Measurements from ENCODE around the gene ZNF530. TPM values are rescaled to one million over a fixed set of nuclear protein-coding genes. Genes with fewer than 3 reads are reported as not detected.
A peak's percentile ranks its signal among the peaks of the same experiment; 100 is the strongest.

ZNF530 gene
- total RNA-seq = 3.9 TPM
- 1 to 10 TPM; 2.7 to 4.6 (median 3.4) TPM for polyA plus RNA-seq (ENCODE audit: insufficient read depth in 1 of 8, insufficient read length in 8 of 8, low replicate concordance in 1 of 8)
- long read RNA-seq, donor 1 = 0 reads
- long read RNA-seq, donor 2 = 0 reads
- long read RNA-seq, donor 3, full-length matches to known transcripts = 5 of 10 reads
- long read RNA-seq, donor 3, partial matches to known transcripts = 5 of 10 reads
- long read RNA-seq, donor 3, other reads (novel, unspliced or antisense) = 0 of 10 reads
- long read RNA-seq, donor 4, full-length matches to known transcripts = 2 of 2 reads
- long read RNA-seq, donor 4, partial matches to known transcripts = 0 of 2 reads
- long read RNA-seq, donor 4, other reads (novel, unspliced or antisense) = 0 of 2 reads
- long read RNA-seq, donor 5 = 0 reads
- long read RNA-seq, donor 6, full-length matches to known transcripts = 3 of 3 reads
- long read RNA-seq, donor 6, partial matches to known transcripts = 0 of 3 reads
- long read RNA-seq, donor 6, other reads (novel, unspliced or antisense) = 0 of 3 reads
- long read RNA-seq, donor 7, full-length matches to known transcripts = 3 of 3 reads
- long read RNA-seq, donor 7, partial matches to known transcripts = 0 of 3 reads
- long read RNA-seq, donor 7, other reads (novel, unspliced or antisense) = 0 of 3 reads
- long read RNA-seq, donor 8, full-length matches to known transcripts = 5 of 5 reads
- long read RNA-seq, donor 8, partial matches to known transcripts = 0 of 5 reads
- long read RNA-seq, donor 8, other reads (novel, unspliced or antisense) = 0 of 5 reads
- long read RNA-seq, donor 9, full-length matches to known transcripts = 3 of 3 reads
- long read RNA-seq, donor 9, partial matches to known transcripts = 0 of 3 reads
- long read RNA-seq, donor 9, other reads (novel, unspliced or antisense) = 0 of 3 reads
- long read RNA-seq, donor 10, full-length matches to known transcripts = 2 of 2 reads
- long read RNA-seq, donor 10, partial matches to known transcripts = 0 of 2 reads
- long read RNA-seq, donor 10, other reads (novel, unspliced or antisense) = 0 of 2 reads
- long read RNA-seq, donor 11 = 0 reads

- peaks cover 9% of the 10 kb centered on the region for H3K9me3 ChIP-seq (replicated peaks; ENCODE audit: control insufficient read depth, low read depth, low read length)
- peak within 1 kb of the TSS; percentile 92 for H3K4me3 ChIP-seq (ENCODE audit: low read length)
- no peaks in the 10 kb centered on the region for H3K27me3 ChIP-seq (ENCODE audit: control insufficient read depth, insufficient read depth, low read length)
- H3K4me1 ChIP-seq (ENCODE audit: control insufficient read depth, insufficient read depth, low read length) = peaks cover 10% of the 10 kb centered on the region
- DNase-seq = peak; percentile 97
- WGBS (ENCODE audit: insufficient coverage) = under 1% methylated on average over 52 of the region's 53 CpGs
- H3K27ac ChIP-seq (ENCODE audit: low read length) = no peak within 1 kb of the TSS
- H3K36me3 ChIP-seq (ENCODE audit: control insufficient read depth, insufficient read depth, low read length) = peaks cover 11% of the 10 kb centered on the region
Measured at GRCh38 chr19:57599761-57600383, at the start of gene ZNF530. TSS of gene ZNF530 (plus strand) at chr19:57599885. CDS start at chr19:57604346, 4,461 bp downstream.

GRCh38 chr19:57552432-57552831 is 47.3 kb upstream of the ZNF530 start:
- Histone ChIP-seq H3K36me3 (ENCODE audit: control insufficient read depth, insufficient read depth, low read length) (peaks cover 78% of the 10 kb centered on the region), H3K4me3 (ENCODE audit: low read length) (no peak overlapping the region), H3K4me1 (ENCODE audit: control insufficient read depth, insufficient read depth, low read length) (no peaks in the 10 kb centered on the region), H3K27me3 (ENCODE audit: control insufficient read depth, insufficient read depth, low read length) (no peaks in the 10 kb centered on the region), H3K9me3 (replicated peaks; ENCODE audit: control insufficient read depth, low read depth, low read length) (peaks cover 44% of the 10 kb centered on the region), H3K27ac (ENCODE audit: low read length) (no peak overlapping the region)
- 100% methylated on average over 1 of the region's 2 CpGs for WGBS (ENCODE audit: insufficient coverage)
- DNase-seq = no peak

GRCh38 chr19:57557659-57558058 is 42.0 kb upstream of the ZNF530 start:
- no peak overlapping the region for H3K27ac ChIP-seq (ENCODE audit: low read length)
- H3K4me3 ChIP-seq (ENCODE audit: low read length) = no peak overlapping the region
- peaks cover 20% of the 10 kb centered on the region for H3K4me1 ChIP-seq (ENCODE audit: control insufficient read depth, insufficient read depth, low read length)
- H3K9me3 ChIP-seq (replicated peaks; ENCODE audit: control insufficient read depth, low read depth, low read length) = peaks cover 25% of the 10 kb centered on the region
- no peak for DNase-seq
- WGBS (ENCODE audit: insufficient coverage) = 83% methylated on average over 2 of the region's 5 CpGs
- no peaks in the 10 kb centered on the region for H3K27me3 ChIP-seq (ENCODE audit: control insufficient read depth, insufficient read depth, low read length)
- peaks cover 39% of the 10 kb centered on the region for H3K36me3 ChIP-seq (ENCODE audit: control insufficient read depth, insufficient read depth, low read length)

- peaks cover 20% of the 10 kb centered on the region for H3K4me1 ChIP-seq (ENCODE audit: control insufficient read depth, insufficient read depth, low read length)
- 5% methylated on average over 5 of the region's 6 CpGs for WGBS (ENCODE audit: insufficient coverage)
- peaks cover 30% of the 10 kb centered on the region for H3K36me3 ChIP-seq (ENCODE audit: control insufficient read depth, insufficient read depth, low read length)
- H3K27me3 ChIP-seq (ENCODE audit: control insufficient read depth, insufficient read depth, low read length) = no peaks in the 10 kb centered on the region
- no peak for DNase-seq
- H3K9me3 ChIP-seq (replicated peaks; ENCODE audit: control insufficient read depth, low read depth, low read length) = peaks cover 20% of the 10 kb centered on the region
- H3K27ac ChIP-seq (ENCODE audit: low read length) = no peak overlapping the region
- peak overlapping the region; percentile 99 for H3K4me3 ChIP-seq (ENCODE audit: low read length)
Measured at GRCh38 chr19:57558525-57558924, 41.2 kb upstream of the ZNF530 start.

- peaks cover 26% of the 10 kb centered on the region for H3K36me3 ChIP-seq (ENCODE audit: control insufficient read depth, insufficient read depth, low read length)
- no peaks in the 10 kb centered on the region for H3K27me3 ChIP-seq (ENCODE audit: control insufficient read depth, insufficient read depth, low read length)
- peak overlapping the region; percentile 99 for H3K4me3 ChIP-seq (ENCODE audit: low read length)
- DNase-seq = peak; percentile 16
- H3K4me1 ChIP-seq (ENCODE audit: control insufficient read depth, insufficient read depth, low read length) = peaks cover 20% of the 10 kb centered on the region
- peak overlapping the region; percentile 81 for H3K27ac ChIP-seq (ENCODE audit: low read length)
- under 1% methylated on average over 15 of the region's 22 CpGs for WGBS (ENCODE audit: insufficient coverage)
- H3K9me3 ChIP-seq (replicated peaks; ENCODE audit: control insufficient read depth, low read depth, low read length) = peaks cover 19% of the 10 kb centered on the region
Measured at GRCh38 chr19:57559008-57559403, 40.7 kb upstream of the ZNF530 start.

- peak within 1 kb of the TSS; percentile 99 for H3K4me3 ChIP-seq (ENCODE audit: low read length)
- H3K36me3 ChIP-seq (ENCODE audit: control insufficient read depth, insufficient read depth, low read length) = peaks cover 21% of the 10 kb centered on the region
- peak; percentile 96 for DNase-seq
- peak within 1 kb of the TSS; percentile 81 for H3K27ac ChIP-seq (ENCODE audit: low read length)
- whole genome bisulfite sequencing (ENCODE audit: insufficient coverage) = 0% methylated on average over 47 of the region's 56 CpGs
- H3K9me3 ChIP-seq (replicated peaks; ENCODE audit: control insufficient read depth, low read depth, low read length) = peaks cover 21% of the 10 kb centered on the region
- peaks cover 20% of the 10 kb centered on the region for H3K4me1 ChIP-seq (ENCODE audit: control insufficient read depth, insufficient read depth, low read length)
- H3K27me3 ChIP-seq (ENCODE audit: control insufficient read depth, insufficient read depth, low read length) = no peaks in the 10 kb centered on the region
Measured at GRCh38 chr19:57559404-57560025, 40.2 kb upstream of the ZNF530 start, which contains the start of gene ZNF550. TSS of gene ZNF550 (minus strand) at chr19:57559863. CDS start at chr19:57559682, 181 bp downstream.

- WGBS (ENCODE audit: insufficient coverage) = 18% methylated on average over 23 of the region's 23 CpGs
- peaks cover 23% of the 10 kb centered on the region for H3K9me3 ChIP-seq (replicated peaks; ENCODE audit: control insufficient read depth, low read depth, low read length)
- no peaks in the 10 kb centered on the region for H3K27me3 ChIP-seq (ENCODE audit: control insufficient read depth, insufficient read depth, low read length)
- H3K4me1 ChIP-seq (ENCODE audit: control insufficient read depth, insufficient read depth, low read length) = peaks cover 20% of the 10 kb centered on the region
- H3K36me3 ChIP-seq (ENCODE audit: control insufficient read depth, insufficient read depth, low read length) = peaks cover 15% of the 10 kb centered on the region
- H3K27ac ChIP-seq (ENCODE audit: low read length) = peak overlapping the region; percentile 62
- peak; percentile 48 for DNase-seq
- peak overlapping the region; percentile 99 for H3K4me3 ChIP-seq (ENCODE audit: low read length)
Measured at GRCh38 chr19:57560049-57560491, 39.6 kb upstream of the ZNF530 start.

- Histone ChIP-seq H3K27me3 (ENCODE audit: control insufficient read depth, insufficient read depth, low read length) (peaks cover 2% of the 10 kb centered on the region), H3K9me3 (replicated peaks; ENCODE audit: control insufficient read depth, low read depth, low read length) (peaks cover 57% of the 10 kb centered on the region), H3K27ac (ENCODE audit: low read length) (no peak overlapping the region), H3K36me3 (ENCODE audit: control insufficient read depth, insufficient read depth, low read length) (no peaks in the 10 kb centered on the region), H3K4me1 (ENCODE audit: control insufficient read depth, insufficient read depth, low read length) (peaks cover 11% of the 10 kb centered on the region), H3K4me3 (ENCODE audit: low read length) (no peak overlapping the region)
- no peak for DNase-seq
- WGBS (ENCODE audit: insufficient coverage) = no CpG with 5 or more reads among the region's 1 CpG
Measured at GRCh38 chr19:57563547-57563946, 36.1 kb upstream of the ZNF530 start.
